GM18519 (cell line): ENCODE results near the gene STKLD1.

Source experiments
- ATAC-seq: cut with Tn5 transposase; IDR thresholded peaks from one replicate; pipeline ENCODE4 v1.9.1; 2021; ENCODE audit warnings: mild to moderate bottlenecking, moderate library complexity; ENCODE audit not compliant: unreplicated experiment, low FRiP score

Gene STKLD1

GRCh38 chr9:133405508-133406438, 29.6 kb downstream of the STKLD1 start:
- ATAC-seq: no peak

DNA sequence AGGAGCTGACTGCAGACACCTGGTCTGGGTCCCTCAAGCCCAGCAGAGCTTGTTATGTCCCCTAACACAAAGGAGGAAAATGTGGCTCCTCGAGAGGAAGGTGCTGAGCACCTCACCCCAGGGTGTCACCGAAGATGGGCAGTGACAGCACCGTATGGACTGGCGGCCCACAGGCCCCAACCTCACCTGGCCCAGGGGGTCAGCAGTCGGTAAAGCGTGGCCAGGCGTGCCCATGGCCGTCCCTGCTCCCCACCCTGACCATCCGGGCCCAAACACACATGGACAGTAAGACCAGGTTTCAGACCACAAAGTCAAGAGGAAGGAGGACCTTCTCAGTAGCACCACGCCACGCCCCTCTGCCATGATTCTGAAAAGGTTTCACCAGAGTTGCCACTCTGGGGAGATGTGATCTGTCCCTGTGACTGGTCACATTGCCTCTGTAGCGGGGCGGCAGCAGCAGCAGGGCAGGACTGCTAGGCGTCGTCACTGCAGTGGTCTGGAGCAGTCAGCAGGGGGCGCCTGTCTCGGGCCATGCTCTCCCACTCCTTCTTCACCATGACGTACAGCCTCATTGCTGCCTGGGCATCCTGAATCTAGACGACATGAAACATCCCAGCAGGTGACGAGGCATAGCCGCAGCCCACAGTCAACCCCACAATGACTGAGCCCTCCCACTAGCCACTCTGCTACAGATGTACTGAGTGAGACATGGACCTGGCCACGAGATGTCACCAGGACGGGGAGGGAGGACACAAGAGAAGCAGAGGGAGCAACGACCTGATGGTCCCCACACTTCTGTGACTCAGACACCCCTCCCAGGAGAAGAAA, 30.5 kb downstream of the STKLD1 start:
- no peak for ATAC-seq

DNA sequence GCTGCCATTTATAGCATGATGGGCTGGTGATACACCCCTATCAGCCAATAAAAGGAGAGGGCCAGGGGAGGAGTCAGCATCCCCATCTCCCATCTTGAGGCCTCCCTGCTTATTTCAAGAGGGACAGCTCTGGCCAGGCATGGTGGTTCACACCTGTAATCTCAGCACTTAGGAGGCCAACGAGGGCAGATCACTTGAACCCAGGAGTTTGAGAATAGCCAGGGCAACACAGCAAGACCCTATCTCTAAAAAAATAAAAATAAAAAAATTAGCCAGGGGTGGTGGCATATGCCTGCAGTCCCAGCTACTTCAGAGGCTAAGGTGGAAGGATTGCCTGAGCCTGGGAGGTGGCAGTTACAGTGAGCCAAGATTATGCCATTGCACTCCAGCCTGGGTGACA, 31.9 kb downstream of the STKLD1 start:
- ATAC-seq: no peak

DNA sequence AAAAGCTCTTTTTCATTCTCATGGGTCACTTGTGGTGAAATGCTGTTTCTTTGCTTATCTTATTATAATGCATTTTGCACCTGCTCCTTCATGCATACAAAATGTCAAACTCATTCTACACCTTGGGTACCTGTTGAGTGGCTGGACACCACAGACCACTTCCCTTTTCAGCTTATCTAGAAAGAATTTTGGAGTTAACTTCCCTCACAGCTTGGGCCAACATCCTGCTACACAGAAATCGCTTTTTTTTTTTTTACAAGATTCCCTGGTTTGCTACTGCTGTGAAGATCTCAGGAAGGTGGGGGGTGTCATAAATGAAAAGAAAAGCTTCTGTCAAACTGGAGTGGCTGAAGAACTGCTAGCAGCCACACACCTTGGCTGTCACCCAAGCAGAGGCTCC, 39.0 kb downstream of the STKLD1 start:
- no peak for ATAC-seq

DNA sequence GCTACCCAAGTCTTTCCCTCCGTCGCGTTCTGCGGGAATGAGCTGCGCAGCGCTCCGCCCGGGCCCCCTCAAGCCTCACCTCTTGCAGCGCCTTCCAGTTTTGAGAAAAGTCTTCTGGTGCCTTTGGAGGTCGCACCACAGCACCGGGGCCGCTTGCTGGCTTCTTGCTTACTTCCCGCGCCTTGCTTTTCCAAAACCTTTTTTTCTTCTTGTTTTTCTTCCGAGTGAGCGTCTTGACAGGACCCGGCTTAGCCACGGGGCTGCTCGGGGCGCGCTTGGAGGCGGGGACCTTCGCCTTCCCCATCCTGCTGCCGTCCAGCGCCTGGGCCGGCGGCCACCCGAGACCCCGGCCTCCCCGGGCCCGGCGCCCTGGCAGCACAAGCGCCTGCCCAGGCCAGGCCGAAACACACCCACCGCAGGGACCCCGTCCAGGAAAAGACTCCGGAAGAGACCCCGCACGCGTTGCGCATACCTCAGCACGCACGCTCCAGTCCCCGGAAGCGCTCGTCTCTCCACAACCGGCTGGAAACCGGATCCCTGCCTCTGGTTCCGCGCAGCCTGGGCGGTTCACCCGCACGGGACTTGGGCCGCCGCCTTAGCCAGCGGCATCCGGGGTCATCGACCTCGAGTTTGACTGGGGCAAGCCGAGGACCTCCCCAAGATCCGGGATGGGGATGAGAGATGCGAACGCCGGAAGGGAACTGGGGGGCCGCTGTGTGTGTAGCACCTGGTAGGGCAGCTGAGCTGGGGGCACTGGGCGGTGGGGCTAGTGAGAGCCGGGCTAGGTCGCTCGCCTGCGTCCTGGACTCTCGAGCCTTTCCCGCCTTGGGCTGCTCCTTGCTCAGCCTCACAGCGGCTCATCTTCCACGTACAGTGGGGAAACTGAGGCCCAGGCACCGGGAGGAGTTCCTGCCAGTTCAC, 41.6 kb downstream of the STKLD1 start, which contains the start of gene REXO4:
Gene REXO4, minus strand, starts transcription at position 470 of the 921 bp plus-strand sequence. Its CDS starts 166 bp downstream, at position 304.
- ATAC-seq: peak; percentile 36

DNA sequence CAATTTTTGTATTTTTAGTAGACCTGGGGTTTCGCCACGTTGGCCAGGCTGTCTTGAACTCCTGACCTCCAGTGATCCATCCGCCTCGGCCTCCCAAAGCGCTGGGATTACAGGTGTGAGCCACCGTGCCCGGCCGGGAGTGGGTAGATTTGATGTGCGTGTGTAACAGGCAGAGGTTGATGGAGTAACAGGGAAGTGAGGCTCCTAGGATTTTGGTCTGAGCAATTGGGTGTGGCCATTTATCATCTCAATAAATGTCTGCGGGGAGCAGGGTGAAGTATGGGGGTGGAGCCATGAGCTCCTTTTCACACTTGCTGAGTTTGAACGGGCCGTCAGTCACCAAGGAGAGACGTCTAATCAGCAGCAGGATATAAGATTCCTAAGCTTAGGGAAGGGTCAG, 42.8 kb downstream of the STKLD1 start:
- no peak for ATAC-seq

DNA sequence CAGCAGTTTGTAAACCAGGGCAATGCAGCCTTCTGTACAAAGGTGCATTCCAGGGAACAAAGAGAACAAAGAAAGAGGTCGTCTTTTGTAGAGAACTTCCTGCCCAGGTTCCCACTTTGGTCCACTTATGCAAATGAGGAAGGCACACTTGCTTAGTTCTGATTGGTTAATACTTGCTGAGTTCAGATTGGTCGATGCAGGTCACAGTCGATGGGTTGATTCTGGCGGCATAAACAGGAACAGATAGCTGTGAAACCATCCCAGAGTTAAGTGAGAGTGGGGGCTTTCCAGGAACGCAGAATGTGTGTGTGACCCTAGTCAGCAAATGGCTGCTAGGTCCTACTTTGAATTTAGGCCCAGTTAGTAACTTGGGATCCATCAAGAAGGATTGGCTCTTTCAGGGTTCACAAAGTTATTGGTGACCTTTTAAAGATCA, 44.2 kb downstream of the STKLD1 start:
- ATAC-seq: no peak

DNA sequence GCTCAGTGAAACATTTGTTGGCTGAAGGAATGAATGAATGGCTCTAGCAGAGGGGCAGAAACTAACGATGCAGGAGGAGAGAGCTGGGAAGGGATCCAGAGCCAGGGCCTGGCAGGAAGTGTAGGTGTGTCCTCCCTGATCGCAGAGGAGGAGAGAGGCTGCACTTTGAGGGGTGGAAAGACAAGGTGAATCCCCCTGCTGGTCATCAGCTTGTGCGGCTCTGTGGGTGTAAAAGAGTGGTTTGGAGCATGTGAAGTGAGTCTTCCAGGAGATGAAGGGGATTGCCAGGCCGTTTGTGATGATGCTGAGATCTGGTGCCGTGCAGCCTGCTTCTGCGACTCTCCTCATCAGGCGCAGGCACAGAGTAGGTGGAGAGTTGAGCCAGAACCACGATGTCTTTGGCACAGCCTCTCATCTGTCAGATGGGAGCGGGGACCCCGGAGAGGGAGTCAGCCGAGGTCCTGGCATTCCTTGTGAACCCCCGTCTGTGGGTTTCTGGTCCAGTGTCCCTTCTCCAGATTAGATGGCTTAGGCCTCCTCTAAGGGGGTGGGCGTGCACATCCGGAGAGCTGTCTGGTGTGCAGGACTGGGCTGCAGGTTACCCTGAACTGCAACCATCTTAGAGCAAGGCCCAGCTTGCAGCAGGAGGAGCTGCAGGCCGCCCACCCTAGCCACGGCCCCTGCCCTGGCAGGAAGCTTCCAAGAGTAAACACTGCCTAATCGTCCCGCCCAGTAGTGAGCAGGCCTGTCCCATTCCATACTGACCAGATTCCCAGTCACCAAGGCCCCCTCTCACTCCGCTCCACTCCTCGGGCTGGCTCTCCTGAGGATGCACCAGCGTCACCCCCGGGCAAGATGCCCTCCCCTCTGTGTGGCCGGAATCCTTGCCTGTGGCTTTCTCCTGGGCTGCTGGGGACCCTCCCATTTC, 45.7 kb downstream of the STKLD1 start, which contains the start of gene ADAMTS13:
Gene ADAMTS13, plus strand, starts transcription at position 753 of the 928 bp plus-strand sequence. Its CDS starts 77 bp downstream, at position 830.
- ATAC-seq: no peak

DNA sequence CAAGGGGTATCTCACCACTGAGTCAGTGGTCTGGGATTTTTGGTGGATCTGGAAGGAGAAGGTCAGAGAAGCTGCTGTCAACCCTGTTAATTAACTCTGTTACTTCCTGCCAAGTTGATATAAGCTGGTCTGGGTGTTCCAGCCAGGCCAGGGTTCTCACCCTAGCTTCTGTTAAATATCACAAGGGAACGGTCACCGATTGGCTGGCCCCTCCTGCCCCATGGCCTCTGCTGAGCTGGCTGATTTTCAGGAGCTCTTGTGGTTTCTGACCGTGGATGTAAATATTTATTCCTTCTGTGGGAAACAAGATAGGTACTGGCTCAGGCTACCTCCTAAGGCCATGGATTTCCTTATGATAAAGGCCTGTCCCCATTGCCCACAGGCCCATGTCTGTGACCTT, 47.0 kb downstream of the STKLD1 start:
- no peak for ATAC-seq

- no peak for ATAC-seq
Observed at GRCh38 chr9:133424187-133424586, 48.0 kb downstream of the STKLD1 start.

- no peak for ATAC-seq
Observed at GRCh38 chr9:133425049-133425632, 49.0 kb downstream of the STKLD1 start.

DNA sequence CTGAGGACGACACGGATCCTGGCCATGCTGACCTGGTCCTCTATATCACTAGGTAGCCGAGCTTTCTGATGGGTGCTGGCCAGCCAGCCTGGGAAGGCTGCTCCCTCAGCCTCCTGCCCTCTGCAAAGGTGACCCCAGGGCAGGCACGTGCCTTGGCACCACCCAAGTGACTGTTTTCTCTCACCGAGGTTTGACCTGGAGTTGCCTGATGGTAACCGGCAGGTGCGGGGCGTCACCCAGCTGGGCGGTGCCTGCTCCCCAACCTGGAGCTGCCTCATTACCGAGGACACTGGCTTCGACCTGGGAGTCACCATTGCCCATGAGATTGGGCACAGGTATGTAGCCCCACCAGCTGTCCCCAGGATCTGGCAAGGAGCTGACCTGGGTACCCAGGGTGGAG, 49.8 kb downstream of the STKLD1 start:
- no peak for ATAC-seq

GRCh38 chr9:133427658-133428348, 51.6 kb downstream of the STKLD1 start:
- no peak for ATAC-seq

- ATAC-seq: no peak
Observed at GRCh38 chr9:133428617-133429101, 52.5 kb downstream of the STKLD1 start.

DNA sequence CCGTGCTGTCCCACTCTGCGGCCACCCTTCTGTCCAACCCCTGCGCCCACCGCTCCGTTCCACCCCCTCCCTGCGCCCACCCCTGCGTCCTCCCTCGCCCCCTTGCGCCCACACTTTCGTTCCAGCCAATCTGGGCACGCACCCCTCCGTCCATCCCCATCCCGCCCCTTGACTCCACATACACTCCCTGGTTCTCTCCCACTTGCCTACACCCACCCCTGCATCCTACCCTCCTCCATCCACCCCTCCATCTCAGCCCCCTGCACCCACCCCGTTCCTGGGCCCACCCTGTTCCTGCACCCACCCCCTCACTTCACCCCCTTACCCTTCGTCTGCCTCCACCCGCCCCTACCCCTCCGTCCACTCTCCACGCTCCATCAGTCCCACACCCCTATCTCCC, 53.0 kb downstream of the STKLD1 start:
- ATAC-seq: no peak

DNA sequence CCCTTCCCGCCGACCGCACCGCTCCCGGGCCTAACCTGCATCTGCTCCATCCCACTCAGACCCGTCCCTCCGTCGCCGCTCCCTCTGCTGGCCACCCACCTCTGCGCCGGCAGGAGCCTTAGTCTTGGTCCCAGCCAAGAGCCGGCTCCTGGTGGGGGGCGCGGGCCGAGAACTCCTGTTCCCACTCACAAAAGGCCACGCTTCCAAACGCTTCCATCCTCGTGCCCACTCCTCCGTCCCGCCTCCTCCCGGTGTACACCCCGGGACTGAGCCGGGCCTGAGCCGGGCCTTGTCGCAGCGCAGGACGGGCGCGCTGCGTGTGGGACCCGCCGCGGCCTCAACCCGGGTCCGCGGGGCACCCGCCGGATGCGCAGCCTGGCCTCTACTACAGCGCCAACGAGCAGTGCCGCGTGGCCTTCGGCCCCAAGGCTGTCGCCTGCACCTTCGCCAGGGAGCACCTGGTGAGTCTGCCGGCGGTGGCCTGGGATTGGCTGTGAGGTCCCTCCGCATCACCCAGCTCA, 53.5 kb downstream of the STKLD1 start:
- no peak for ATAC-seq

DNA sequence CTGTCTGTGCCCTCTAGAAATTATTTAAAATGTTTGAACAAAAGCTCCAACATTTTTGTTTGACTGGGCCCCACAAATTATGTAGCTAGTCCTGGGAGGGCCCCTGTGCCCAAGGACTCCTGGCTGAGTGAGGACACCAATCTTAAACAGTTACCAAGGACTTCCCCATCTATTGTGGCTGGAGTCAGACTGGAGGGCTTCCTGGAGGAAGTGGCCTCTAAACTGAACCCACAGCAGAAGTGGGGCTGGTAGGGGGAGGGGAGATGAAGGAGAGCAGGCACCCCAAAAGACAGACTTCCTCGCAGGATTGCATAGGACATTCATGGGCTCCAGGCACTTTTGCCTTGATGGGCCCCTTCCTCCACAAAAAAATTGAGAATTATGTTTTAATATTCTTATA, 54.1 kb downstream of the STKLD1 start:
- ATAC-seq: no peak

GRCh38 chr9:133433351-133433843, 57.2 kb downstream of the STKLD1 start:
- ATAC-seq: no peak
